GM18907 (cell line): ENCODE measurements around the gene GRB10.
"Not testable (repeated sequence)": the region's sequence is repeated elsewhere in the genome, so short reads cannot be mapped to it uniquely, and the experiment has no call there.

Source experiments
- ATAC-seq: cut with Tn5 transposase; IDR thresholded peaks from one replicate; pipeline ENCODE4 v1.9.1; 2021; ENCODE audit warnings: mild to moderate bottlenecking, moderate library complexity; ENCODE audit not compliant: unreplicated experiment

The GRB10 gene

GRCh38 chr7:50779427-50779826, 3.3 kb downstream of the GRB10 start:
- no peak for ATAC-seq

- ATAC-seq, result no peak
Observed at GRCh38 chr7:50778189-50778588, 4.5 kb downstream of the GRB10 start.

- ATAC-seq, result no peak
Observed at GRCh38 chr7:50775836-50776235, 6.9 kb downstream of the GRB10 start.

GRCh38 chr7:50775231-50775630, 7.5 kb downstream of the GRB10 start:
- ATAC-seq, result no peak

GRCh38 chr7:50774319-50774718, 8.4 kb downstream of the GRB10 start:
- no peak for ATAC-seq

- not testable (repeated sequence) for ATAC-seq
Observed at GRCh38 chr7:50773071-50773470, 9.6 kb downstream of the GRB10 start.

- no peak for ATAC-seq
Observed at GRCh38 chr7:50771120-50772002, 11.3 kb downstream of the GRB10 start.

- peak; percentile 58 for ATAC-seq
Observed at GRCh38 chr7:50768485-50769474, 13.9 kb downstream of the GRB10 start.

- no peak for ATAC-seq
Observed at GRCh38 chr7:50766849-50767207, 15.9 kb downstream of the GRB10 start.

GRCh38 chr7:50766106-50766848, 16.4 kb downstream of the GRB10 start:
- ATAC-seq, result no peak

- ATAC-seq, result no peak
Observed at GRCh38 chr7:50762337-50762736, 20.4 kb downstream of the GRB10 start.

GRCh38 chr7:50761713-50762112, 21.0 kb downstream of the GRB10 start:
- no peak for ATAC-seq

- no peak for ATAC-seq
Observed at GRCh38 chr7:50757703-50758390, 24.8 kb downstream of the GRB10 start.

GRCh38 chr7:50756180-50756579, 26.5 kb downstream of the GRB10 start:
- ATAC-seq, result no peak

- no peak for ATAC-seq
Observed at GRCh38 chr7:50754684-50755083, 28.0 kb downstream of the GRB10 start.

- ATAC-seq, result no peak
Observed at GRCh38 chr7:50754241-50754640, 28.5 kb downstream of the GRB10 start.

- no peak for ATAC-seq
Observed at GRCh38 chr7:50752422-50752821, 30.3 kb downstream of the GRB10 start.

- no peak for ATAC-seq
Observed at GRCh38 chr7:50751146-50751545, 31.6 kb downstream of the GRB10 start.

- ATAC-seq, result no peak
Observed at GRCh38 chr7:50749896-50750295, 32.8 kb downstream of the GRB10 start.

- no peak for ATAC-seq
Observed at GRCh38 chr7:50748472-50748871, 34.2 kb downstream of the GRB10 start.
